HG03520 (cell line): ENCODE results near the gene DDX52.
"Not testable (repeated sequence)": the region's sequence is repeated elsewhere in the genome, so short reads cannot be mapped to it uniquely, and the experiment has no call there.

Source experiments
- ATAC-seq: cut with Tn5 transposase; IDR thresholded peaks from one replicate; pipeline ENCODE4 v1.9.1; 2021; ENCODE audit warnings: mild to moderate bottlenecking, moderate library complexity; ENCODE audit not compliant: unreplicated experiment

DDX52 gene, protein sequence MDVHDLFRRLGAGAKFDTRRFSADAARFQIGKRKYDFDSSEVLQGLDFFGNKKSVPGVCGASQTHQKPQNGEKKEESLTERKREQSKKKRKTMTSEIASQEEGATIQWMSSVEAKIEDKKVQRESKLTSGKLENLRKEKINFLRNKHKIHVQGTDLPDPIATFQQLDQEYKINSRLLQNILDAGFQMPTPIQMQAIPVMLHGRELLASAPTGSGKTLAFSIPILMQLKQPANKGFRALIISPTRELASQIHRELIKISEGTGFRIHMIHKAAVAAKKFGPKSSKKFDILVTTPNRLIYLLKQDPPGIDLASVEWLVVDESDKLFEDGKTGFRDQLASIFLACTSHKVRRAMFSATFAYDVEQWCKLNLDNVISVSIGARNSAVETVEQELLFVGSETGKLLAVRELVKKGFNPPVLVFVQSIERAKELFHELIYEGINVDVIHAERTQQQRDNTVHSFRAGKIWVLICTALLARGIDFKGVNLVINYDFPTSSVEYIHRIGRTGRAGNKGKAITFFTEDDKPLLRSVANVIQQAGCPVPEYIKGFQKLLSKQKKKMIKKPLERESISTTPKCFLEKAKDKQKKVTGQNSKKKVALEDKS

DNA sequence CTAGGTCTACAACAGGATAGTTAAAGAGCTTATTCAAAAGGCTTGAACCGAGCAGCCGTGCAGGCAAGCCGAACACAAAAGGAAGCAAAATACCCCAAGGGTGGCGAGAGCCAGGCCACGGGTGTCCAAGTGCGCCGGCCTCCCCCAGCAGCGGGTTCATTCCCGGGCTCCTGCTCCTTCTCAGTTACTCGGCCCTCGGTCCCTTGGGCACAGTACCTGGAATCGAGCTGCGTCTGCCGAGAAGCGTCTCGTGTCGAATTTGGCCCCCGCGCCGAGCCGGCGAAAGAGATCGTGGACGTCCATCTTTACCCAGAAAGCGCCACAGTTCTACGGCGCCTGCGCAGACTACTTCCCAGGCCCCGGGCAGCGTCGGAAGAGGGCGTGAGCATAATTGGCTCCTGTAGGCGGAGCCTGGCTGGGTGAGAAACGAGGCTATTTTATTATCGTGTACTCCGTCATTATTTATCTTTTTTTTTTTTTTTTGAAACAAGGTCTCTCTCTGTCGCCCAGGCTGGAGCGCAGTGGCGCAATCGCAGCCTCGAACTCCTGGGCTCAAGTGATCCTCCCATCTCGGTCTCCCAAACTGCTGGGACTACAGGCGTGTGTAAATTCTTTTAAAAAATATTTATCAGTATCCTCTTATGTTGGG lies at the start of gene DDX52:
Gene DDX52, minus strand, starts transcription at position 329 of the 649 bp plus-strand sequence. Its CDS starts 26 bp downstream, at position 303.
- ATAC-seq: no peak

DNA sequence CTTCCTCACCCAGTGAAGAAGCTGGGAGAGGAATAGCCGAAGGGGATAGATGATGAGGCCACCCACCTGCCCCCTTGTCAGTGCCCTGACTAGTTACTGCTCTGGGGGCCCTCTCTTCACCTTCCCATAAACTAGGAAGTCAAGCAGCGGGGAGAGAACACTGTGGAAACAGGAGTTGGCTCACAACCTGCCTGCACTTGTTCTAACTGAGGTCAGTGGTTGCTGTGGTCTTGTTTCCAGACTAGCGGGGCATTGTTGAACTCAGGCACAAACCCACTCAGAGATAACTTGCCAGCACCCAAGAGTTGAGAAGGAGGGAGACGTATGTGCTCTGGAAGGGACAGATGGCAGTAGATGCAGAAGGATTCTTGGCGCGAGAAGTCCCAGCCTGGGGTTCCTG lies 48.6 kb upstream of the DDX52 start:
- ATAC-seq: no peak

GRCh38 chr17:37689317-37689716 lies 46.1 kb upstream of the DDX52 start:
- ATAC-seq: no peak

GRCh38 chr17:37683454-37683984 lies 40.3 kb upstream of the DDX52 start:
- ATAC-seq: no peak

GRCh38 chr17:37682007-37682406 lies 38.8 kb upstream of the DDX52 start:
- ATAC-seq: no peak

GRCh38 chr17:37679995-37680394 lies 36.7 kb upstream of the DDX52 start:
- not testable (repeated sequence) for ATAC-seq

DNA sequence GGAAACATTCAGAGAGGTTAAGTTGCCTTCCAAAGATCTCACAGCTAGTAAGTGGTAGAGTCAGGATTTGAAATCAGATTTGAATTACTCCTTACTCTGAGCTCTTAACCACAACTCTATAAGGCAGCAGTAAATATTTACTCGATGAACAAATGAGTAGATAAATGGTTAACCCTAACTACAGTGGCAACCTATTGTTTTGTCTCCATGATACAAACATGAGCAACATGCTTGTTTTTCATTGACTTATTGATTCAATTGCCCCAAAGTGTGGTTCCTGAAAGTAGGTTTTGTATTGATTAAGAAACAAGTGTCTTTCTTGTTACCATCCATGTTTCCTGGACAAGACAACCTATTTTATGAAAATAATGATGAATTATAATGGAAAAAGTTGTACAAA lies 34.8 kb upstream of the DDX52 start:
- no peak for ATAC-seq

DNA sequence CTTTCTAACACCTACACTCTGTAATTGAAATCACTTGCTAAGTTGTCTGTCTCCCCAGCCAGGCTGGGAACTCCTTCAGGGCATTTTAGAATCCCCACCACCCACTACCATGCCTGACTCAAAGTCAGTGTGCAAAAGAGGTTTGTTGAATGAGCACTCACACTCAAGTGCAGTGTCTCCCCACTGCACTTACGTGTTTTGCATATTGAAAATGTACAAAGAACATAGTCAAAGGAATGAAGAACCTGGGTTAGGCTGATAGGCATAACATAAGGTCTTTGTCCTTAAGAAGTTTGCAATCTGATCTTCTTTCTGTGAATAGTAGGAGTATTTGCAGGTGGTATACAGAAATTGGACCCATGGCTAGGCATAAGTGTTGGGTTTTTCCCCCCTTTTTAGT lies 33.8 kb upstream of the DDX52 start:
- no peak for ATAC-seq

DNA sequence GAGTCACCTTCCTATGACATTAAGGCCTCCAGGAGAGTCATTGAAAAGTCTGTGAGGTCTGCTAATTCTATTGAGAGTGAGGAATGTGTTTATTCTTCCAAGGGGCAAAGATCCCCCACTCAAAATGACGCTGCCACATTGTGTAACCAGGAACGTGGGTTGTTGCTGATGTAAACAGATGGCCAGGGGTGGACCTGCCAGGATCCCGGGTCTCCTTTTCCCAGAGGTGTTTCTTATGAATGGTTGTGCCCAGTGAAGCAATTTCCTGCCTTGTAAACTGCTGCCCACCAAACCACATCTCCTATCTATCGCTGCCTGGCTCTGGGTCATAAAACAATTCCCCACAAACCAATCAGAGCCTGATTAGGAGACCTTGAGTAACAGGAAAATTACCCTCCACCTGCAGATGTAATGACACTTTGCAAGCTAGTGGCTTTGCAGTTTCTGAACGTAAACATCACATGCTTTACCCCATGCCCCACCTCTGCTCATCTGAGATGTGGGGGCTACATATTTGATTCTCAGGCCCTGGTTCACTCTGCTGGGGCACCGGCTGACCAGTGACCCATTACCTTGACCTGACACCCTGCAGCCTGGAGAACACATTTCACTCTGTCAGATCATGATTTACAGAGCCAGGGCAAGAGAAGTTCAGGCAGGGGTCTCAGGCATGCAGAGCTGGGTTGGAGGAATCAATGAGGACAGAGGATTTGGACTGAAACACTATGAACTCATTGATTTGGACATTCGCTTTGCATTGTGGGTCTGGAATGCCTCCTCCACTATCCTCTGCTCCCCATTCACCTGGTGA lies 33.1 kb upstream of the DDX52 start:
- no peak for ATAC-seq

GRCh38 chr17:37674511-37674910 lies 31.3 kb upstream of the DDX52 start:
- ATAC-seq: no peak

GRCh38 chr17:37673386-37673785 lies 30.1 kb upstream of the DDX52 start:
- no peak for ATAC-seq

DNA sequence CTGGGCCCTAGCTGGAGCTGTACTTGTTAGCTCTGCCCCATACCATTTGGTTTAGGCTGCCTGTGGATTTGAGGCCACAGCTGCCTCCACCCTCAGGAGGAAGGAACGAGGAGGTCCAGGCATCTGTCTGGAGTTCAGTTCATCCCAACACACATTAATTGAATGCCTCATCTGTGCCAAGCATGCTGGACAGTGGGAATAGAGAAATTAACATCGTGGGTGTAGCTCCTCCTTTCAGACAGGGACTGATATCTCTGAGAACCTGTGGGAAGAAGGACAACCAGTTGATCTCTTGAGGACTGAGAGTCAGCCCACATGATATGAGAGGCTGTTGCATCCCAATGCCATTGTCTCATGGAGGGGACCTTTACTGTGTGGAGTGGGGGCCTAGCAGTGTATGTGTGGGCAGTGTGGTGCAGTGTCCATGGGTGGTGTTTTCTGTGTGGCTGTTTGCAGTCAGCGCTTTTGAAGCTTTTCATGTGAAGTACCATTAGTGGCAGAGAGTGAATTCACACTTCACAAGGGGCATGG lies 29.4 kb upstream of the DDX52 start:
- no peak for ATAC-seq

GRCh38 chr17:37671824-37672547 lies 28.7 kb upstream of the DDX52 start:
- ATAC-seq: no peak

DNA sequence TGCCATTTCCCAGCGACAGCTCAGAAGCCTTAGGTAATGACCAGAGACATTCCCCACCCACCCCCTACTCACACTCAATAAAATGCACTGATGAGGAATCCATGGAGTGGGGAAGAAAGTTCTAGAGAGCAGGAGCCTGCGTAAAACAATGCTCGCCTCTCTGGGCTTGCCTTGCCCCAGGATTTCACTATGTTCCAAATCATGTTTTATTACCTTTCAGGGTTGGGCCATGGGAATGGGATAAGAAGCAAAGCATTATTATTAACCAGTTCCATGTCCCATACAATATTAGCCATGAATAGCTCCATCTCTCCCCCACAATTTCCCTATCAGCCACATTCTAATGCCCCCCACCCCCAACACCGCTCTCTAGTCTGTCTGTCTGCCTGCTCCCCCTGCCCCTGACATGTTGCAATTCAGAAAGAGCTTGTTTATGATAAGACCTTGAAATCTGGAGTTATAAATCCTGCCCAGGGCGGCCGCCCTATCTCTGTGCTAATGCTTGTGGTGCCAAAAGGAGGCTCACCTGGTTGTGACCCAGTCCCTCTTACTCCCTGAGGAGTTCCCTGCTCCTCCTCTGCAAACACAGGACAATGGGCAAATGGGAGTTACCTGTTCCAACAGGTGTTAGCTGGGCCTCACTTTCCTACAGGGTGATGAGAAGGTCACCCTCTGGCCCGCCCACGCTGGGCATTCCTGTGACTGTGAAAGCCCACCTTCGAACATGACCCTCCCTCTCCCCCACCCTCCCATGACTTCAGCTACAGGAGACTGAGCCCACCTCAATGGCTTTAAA lies 28.0 kb upstream of the DDX52 start:
- ATAC-seq: no peak

DNA sequence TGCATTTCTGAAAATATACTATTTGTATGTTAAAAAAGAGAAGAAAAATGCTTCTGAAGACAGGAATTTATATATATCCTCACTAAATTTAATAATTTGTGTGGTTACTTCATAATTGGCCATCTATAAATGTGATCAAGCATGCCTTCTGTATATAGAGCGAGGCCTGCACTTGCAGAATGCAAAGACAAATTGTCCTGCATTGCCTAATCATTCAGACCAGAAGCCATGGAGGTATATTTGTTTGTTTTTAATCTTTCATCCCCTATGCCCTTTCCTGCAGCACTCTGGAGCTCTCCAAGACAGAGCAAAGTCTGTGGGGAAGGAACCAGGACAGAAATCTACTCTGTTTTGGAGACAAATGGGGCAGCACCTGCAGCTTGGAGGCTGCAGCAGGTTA lies 23.8 kb upstream of the DDX52 start:
- no peak for ATAC-seq

GRCh38 chr17:37664214-37664613 lies 21.0 kb upstream of the DDX52 start:
- no peak for ATAC-seq

DNA sequence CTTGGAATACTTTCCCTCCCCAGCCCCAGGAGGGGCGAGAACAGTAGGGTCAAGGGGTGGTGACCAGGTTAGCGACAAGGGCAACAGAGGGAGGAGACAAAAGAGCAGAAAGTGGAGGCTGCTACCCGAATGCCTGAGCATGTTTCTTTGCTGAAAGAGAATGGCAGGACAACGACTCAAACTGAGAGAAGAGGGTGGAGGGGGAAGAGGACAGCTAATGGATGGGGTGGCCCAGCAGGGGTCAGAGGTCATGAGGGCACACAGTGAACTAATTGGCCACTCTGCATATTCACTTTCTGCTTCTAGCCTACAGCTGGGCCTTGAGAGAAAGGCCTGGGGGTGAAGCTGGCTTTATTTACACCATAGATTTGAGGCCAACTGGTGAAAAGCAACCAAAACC lies 19.1 kb upstream of the DDX52 start:
- ATAC-seq: no peak

GRCh38 chr17:37661400-37662014 lies 18.3 kb upstream of the DDX52 start:
- ATAC-seq: no peak

- ATAC-seq: no peak
Observed at GRCh38 chr17:37659925-37660324, 16.7 kb upstream of the DDX52 start.
